Testis (tissue), 3 donors: ENCODE results near the gene TBX18. TPM values are rescaled to one million over a fixed set of nuclear protein-coding genes. Genes with fewer than 3 reads are reported as not detected.

Experiments
- DNase-seq: peaks from one replicate; pipeline ENCODE4 v3.0.0-alpha.2; 2019
- H3K27ac ChIP-seq, 2 donors: fragments of 200-600 bp; sonication (generic); one replicate each; pipeline ENCODE4 v1.5.1; 2019
- H3K27me3 ChIP-seq: fragments of 200-600 bp; sonication (generic); one replicate; pipeline ENCODE4 v1.5.1; 2019
- H3K36me3 ChIP-seq: fragments of 200-600 bp; sonication (generic); one replicate; pipeline ENCODE4 v1.5.1; 2017; ENCODE audit warnings: low read depth; ENCODE audit errors: missing control alignments
- H3K4me1 ChIP-seq: fragments of 200-600 bp; sonication (generic); one replicate; pipeline ENCODE4 v1.5.1; 2019
- H3K4me3 ChIP-seq, 2 donors: fragments of 200-600 bp; sonication (generic); one replicate each; pipeline ENCODE4 v1.5.1; 2017 to 2019
- H3K9me3 ChIP-seq: fragments of 200-600 bp; sonication (generic); one replicate; pipeline ENCODE4 v1.5.1; 2017
- CTCF ChIP-seq, 3 experiments: fragments of 450-650 bp in 2 of 3; fragments of 200-600 bp in 1 of 3; sonication (generic) in 1 of 3; IDR thresholded peaks; one replicate each; pipeline ENCODE4 v1.5.1; 2016 to 2019; ENCODE audit warnings: antibody characterized with exemption in 3 of 3, mild to moderate bottlenecking in 2 of 3, moderate library complexity in 1 of 3
- POLR2A ChIP-seq: fragments of 450-650 bp; IDR thresholded peaks from one replicate; pipeline ENCODE4 v1.6.1; 2017; ENCODE audit warnings: antibody characterized with exemption, mild to moderate bottlenecking, moderate library complexity
- WGBS, 2 donors: methylation state at CpG; one replicate each; pipeline ENCODE4 v1.1.5; 2018; 5-methylcytosine and 5-hydroxymethylcytosine counted together
- intact Hi-C: fragments of 100-400 bp; cut with DNase I; formaldehyde crosslinking; loops from one replicate; pipeline ENCODE4 v1.15.1; 2023; ENCODE audit warnings: low total_unique reads
- polyA plus RNA-seq: library from polyadenylated mRNA; stranded (reverse); fragments of 350-450 nt; fragmentation: Illumina TruSeq; extraction: RNeasy Lipid Tissue Mini Kit (QIAGEN cat#74804); gene quantifications from one replicate; pipeline ENCODE4 v1.2.3, GENCODE V29; 2014; ENCODE audit warnings: low read depth, low replicate concordance; ENCODE audit not compliant: insufficient read depth
- total RNA-seq, 2 donors: library from RNA; depleted of rRNA; stranded (reverse); fragments of >200 nt; gene quantifications; one replicate each; pipeline ENCODE4 v1.2.3, GENCODE V29; 2016

Gene TBX18
- total and polyA plus RNA-seq, 3 donors from 2014 or later = 3.9 to 10.0 (median 4.6) TPM

GRCh38 chr6:84719152-84719551 is 45.2 kb downstream of the TBX18 start:
- no peaks in the 10 kb centered on the region for H3K4me1 ChIP-seq
- H3K27me3 ChIP-seq = no peaks in the 10 kb centered on the region
- TF ChIP-seq CTCF (IDR thresholded peaks at IDR 0.05) = no peak
- no peak for TF ChIP-seq POLR2A
- no peak overlapping the region for H3K27ac ChIP-seq
- 38 to 48% methylated on average over 2 of the region's 2 CpGs for WGBS, 2 donors
- intact Hi-C loops = no loop called here
- H3K9me3 ChIP-seq = no peaks in the 10 kb centered on the region
- H3K36me3 ChIP-seq = no peaks in the 10 kb centered on the region
- no peak for DNase-seq
- no peak overlapping the region for H3K4me3 ChIP-seq

GRCh38 chr6:84718038-84718955 is 46.1 kb downstream of the TBX18 start:
- Histone ChIP-seq H3K4me1 (no peaks in the 10 kb centered on the region), H3K27me3 (no peaks in the 10 kb centered on the region), H3K4me3 (no peak overlapping the region), H3K36me3 (no peaks in the 10 kb centered on the region), H3K9me3 (no peaks in the 10 kb centered on the region), H3K27ac (no peak overlapping the region)
- intact Hi-C loops = no loop called here
- 39 to 54% methylated on average over 5 of the region's 5 CpGs for WGBS, 2 donors
- DNase-seq = no peak
- TF ChIP-seq POLR2A = no peak
- no peak for TF ChIP-seq CTCF (IDR thresholded peaks at IDR 0.05)

GRCh38 chr6:84709121-84709520 is 55.3 kb downstream of the TBX18 start:
- Histone ChIP-seq H3K27ac (no peak overlapping the region), H3K27me3 (no peaks in the 10 kb centered on the region), H3K4me1 (no peaks in the 10 kb centered on the region), H3K4me3 (no peak overlapping the region), H3K36me3 (no peaks in the 10 kb centered on the region), H3K9me3 (no peaks in the 10 kb centered on the region)
- intact Hi-C loops = no loop called here
- DNase-seq = no peak
- 60% methylated on average over 1 of the region's 1 CpG for WGBS, 2 donors
- TF ChIP-seq CTCF (IDR thresholded peaks at IDR 0.05) (no peak), POLR2A (no peak)

- TF ChIP-seq CTCF (IDR thresholded peaks at IDR 0.05) (no peak), POLR2A (no peak)
- 69 to 71% methylated on average over 3 of the region's 3 CpGs for WGBS, 2 donors
- no peak for DNase-seq
- Histone ChIP-seq H3K27ac (no peak overlapping the region), H3K36me3 (no peaks in the 10 kb centered on the region), H3K4me3 (no peak overlapping the region), H3K9me3 (no peaks in the 10 kb centered on the region), H3K27me3 (no peaks in the 10 kb centered on the region), H3K4me1 (no peaks in the 10 kb centered on the region)
- intact Hi-C loops = no loop called here
Measured at GRCh38 chr6:84707171-84707570, 57.2 kb downstream of the TBX18 start.

GRCh38 chr6:84696166-84696565 is 68.2 kb downstream of the TBX18 start:
- Histone ChIP-seq H3K9me3 (no peaks in the 10 kb centered on the region), H3K4me3 (no peak overlapping the region), H3K4me1 (no peaks in the 10 kb centered on the region), H3K27me3 (no peaks in the 10 kb centered on the region), H3K27ac (no peak overlapping the region), H3K36me3 (no peaks in the 10 kb centered on the region)
- TF ChIP-seq CTCF (IDR thresholded peaks at IDR 0.05) (no peak), POLR2A (no peak)
- intact Hi-C loops = no loop called here
- no peak for DNase-seq
- 54 to 86% methylated on average over 1 of the region's 1 CpG for WGBS, 2 donors
